Measurements from ENCODE around the gene NAXE.
"Not testable (repeated sequence)": the region's sequence is repeated elsewhere in the genome, so short reads cannot be mapped to it uniquely, and the experiment has no call there.

NAXE gene

DNA sequence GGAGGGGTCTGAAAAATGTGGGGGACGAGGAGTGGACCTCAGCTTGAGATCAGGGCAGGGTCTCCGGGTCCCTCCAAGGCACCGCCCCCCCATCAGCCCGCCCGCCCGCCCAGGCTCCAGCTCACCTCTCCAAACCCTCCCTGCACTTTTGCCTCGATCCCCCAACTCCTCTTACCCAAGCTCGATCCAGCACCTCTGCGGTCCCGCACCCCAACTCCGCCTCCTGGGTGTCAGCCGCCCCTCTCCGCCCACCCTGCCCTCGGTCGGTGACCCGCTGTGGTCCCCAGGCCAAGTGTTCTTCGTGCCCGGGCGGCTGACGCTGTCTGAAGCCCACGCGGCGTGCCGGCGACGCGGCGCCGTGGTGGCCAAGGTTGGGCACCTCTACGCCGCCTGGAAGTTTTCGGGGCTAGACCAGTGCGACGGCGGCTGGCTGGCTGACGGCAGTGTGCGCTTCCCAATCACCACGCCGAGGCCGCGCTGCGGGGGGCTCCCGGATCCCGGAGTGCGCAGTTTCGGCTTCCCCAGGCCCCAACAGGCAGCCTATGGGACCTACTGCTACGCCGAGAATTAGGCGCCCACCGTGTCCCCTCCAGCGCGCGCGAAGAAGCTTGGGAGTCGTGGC, 33.3 kb downstream of the NAXE start:
- DNase-seq, result no peak

DNA sequence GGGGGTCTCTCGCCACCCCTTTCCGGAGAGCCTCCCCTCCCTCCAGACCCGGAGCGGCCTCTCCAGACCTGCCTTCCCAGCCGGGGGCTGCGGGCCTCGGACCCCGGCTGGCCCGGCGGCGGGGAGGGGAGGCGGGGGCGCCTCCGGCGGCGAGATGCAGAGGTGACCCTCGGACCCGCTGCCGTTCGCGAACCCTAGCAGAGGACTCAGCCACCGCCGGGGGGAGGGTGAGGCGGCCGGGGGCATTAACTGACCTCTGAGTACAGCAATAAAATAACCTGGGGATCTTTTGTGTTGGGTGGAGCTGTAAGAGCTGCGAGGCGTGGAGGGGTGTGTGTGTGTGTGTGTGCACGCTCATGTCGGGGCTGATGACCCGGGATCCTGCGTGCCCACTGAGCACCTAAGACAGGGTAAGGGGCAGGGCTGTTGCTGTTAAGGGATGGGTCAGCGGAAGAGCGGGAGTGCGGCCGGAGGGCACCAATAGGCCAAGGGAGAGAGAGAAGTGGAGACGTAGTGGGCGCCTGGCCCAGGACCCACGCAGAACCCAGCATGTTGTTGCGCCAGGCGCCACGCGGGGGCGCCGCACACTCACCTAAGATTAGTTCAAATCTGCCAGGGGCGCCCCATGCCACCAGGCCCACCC, 34.0 kb downstream of the NAXE start:
- DNase-seq, result peak; percentile 35

DNA sequence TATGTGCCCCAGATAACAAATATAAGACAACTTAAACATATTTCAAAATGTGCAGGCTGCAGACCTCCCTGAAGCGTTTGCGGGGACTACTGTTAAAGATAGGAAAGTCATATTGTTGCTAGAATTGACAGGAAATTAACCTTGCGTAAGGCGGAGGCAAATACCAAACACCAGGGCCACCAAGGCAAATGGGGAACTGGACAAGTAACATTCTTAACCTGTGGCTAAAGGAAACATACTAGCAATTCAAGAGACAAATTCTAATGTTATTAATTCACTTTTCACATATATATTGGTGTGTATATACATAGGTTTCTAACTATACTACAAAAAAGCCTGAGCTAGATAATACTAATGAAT, 34.5 kb downstream of the NAXE start:
- DNase-seq, result no peak

DNA sequence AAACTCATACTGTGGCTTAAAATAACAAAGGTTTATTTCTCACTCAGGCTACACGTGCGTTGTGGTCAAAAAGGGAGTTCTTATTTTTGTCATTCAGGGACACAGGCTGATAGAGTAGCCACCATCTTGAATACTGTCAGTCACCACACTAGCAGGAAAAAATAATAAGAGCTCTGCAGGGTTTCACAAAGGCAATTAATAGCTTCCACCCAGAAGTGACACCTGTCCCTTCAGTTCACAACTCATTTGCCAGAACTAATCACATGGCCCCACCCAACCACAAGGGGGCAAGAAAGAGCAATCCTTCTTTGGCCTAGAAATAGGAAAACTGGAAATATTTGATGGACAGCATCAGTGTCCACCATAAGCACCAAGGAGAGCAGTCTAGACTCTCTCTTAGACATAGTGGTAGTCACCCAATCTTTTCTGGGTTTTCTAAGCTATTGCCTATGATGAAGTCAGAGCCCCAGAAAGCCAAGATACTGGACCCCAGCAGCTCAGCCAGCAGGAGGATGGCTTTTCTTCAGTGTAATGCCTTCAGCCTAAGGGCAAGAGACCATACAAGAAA, 35.8 kb downstream of the NAXE start:
- no peak for DNase-seq

DNA sequence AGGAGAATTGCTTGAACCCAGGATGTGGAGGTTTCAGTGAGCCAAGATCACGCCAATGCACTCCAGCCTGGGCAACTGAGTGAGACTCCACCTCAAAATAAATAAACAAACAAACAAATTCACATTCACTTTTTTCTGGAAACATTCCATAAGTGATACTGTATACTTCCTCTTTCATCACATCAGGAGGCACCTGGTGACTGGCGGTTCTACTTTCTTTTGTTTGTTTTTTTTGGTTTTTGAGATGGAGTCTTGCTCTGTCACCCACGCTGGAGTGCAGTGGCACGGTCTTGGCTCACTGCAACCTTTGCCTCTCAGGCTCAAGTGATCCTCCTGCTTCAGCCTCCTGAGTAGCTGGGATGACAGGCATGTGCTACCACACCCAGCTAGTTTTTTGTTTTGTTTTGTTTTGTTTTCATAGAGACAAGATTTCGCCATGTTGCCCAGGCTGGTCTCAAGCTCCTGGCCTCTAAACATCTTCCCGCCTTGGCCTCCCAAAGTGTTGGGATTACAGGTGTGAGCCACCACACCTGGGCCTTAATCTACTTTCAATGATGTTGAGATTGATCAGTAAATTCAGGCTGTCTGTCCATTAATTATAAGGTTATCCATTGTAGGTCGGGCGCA, 38.4 kb downstream of the NAXE start:
- DNase-seq, result no peak

DNA sequence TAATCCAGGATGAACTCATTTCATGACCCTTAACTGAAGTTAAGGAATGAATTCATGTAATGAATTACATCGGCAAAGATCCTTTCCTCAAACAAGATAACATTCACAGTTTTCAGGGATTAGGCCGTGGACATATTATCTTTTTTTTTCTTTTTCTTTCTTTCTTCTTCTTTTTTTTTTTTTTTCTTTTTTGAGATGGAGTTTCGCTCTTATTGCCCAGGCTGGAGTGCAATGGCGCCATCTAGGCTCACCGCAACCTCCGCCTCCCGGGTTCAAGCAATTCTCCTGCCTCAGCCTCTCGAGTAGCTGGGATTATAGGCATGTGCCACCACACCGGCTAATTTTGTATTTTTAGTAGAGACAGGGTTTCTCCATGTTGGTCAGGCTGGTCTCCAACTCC, 39.6 kb downstream of the NAXE start:
- not testable (repeated sequence) for DNase-seq

DNA sequence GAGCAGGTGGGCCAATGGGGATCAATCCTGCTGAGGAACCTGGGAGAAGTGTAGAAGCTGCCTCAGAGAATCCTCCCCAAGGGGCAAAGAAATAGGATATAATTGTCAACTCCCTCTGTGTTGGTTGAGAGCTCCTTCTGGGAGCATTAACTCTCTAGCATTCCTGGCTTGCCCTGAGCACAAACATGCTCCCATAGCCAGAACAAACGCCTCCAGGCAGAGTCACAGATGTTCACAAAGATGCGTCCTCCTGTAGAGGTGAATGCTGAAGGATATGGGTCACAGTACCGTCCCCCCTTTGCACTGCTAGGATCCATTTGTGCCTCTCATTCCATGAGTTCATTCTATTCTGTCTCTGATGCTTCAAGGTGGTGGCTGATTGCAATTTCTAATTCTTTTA, 40.8 kb downstream of the NAXE start:
- DNase-seq, result no peak

DNA sequence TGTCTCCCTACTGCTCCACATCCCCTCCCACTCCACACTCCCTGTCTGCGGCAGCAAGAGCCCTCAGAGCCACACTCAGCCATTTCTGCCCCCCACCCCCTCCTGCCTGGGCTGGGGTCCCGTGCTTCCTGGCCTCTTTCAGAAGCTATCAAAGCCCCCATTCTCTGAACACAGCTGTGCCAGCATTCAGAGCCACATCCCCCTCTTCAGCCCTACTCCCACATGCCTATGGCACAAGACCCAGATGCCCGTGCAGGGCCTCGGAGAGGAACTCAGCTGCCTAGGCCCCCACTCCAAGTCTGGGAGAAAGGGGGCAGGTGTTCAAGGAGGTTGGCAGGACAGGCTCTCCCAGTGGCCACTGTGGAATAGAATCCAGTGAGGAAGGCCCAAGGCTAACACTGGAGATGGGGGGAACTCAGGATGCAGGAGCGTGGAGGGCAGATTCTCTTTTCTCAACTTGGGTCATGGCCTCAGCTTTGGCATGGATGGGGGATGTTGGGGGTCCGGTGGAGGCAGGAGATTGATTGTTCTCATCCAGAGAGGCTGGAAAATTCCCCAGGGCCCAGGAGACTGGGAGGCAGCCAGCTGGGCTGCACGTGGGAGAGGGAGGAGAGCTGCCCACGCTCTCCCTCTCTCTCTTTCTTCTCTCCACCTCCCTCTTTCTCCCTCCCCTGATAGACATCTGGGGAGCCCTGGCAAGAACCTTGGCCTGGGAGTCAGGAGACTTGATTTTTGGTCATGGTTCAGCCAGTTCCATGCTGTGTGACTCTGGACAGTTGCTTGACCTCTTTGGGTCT, 46.8 kb downstream of the NAXE start:
- no peak for DNase-seq

DNA sequence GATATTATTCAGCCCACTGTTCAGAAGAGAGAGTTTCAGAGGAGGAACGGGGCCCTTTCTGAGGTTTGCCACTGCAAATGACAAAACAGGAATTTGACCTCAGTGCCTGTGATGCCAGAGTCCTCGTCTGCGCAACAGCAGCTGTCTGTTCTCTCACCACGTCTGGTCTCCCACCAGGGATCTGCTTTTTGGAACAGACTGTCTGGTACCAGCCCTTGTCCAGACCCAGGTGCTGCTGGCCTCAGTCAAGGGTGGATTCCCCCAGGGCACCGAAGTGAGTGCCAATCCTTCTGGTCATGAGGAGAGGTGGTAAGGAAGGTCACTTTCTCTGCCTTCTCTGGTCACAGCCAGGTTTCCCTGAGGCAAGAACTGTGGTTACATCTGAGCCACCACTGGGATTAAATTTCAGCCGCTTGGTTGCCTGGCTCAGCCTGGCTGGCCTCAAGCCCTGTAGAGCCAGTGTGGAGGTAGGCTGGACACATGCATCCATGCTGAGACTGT, 48.1 kb downstream of the NAXE start:
- DNase-seq, result no peak

DNA sequence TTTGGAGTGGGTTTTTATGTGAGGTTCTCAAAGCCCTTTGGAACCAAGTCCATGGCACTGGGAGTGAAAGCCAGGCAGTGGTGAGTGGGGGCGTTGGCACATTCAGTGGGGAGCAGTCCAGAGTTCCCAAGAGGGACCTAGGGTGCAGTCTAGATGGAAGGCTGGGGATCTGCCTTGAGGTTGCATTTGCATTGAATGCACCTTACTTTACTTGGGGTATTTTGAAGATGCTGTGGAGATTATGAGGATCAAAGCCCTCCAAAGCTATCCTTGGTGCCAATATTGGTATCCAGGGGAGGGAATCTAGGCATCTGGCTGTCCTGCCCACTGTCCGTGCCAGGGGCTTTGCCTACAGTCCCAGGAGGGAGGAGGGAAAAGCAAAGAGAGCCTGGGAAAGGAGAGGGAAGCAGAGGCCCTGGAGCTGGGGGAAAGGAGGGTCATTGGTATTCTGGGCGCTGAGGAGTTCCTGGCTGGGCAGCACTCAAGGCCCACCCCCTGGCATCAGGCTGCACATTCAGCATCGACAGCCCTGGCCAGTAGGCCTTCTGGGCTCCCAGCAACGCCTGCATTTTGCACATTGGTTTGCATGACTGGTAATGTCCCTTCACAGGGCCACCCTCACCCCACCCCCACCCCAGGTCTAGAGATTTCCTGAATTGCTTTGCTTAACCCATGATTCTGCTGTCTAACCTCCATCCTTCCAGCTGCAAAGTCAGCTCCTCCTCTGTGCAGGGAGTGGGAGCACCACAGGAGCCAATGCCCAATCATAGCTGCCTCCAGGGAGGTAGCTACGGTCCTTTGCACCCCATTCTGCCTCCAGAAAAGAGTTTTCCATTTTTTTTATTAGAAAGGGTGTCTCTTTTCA, 49.5 kb downstream of the NAXE start:
- no peak for DNase-seq

DNA sequence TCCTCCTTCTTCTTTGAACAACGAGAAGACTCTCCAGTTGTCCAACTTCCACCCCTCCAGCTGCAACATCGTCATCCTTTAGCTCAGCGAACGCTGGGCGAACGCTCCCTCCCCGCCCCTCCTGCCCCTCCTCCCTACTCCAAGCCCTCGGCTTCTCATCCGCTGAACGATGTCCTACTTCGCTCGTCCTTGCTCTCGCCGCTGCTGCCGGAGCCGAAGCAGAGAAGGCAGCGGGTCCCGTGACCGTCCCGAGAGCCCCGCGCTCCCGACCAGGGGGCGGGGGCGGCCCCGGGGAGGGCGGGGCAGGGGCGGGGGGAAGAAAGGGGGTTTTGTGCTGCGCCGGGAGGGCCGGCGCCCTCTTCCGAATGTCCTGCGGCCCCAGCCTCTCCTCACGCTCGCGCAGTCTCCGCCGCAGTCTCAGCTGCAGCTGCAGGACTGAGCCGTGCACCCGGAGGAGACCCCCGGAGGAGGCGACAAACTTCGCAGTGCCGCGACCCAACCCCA, 50.2 kb downstream of the NAXE start, which contains the start of gene BCAN:
BCAN (plus strand) TSS at position 357 of the 504 bp plus-strand sequence. CDS start 3,938 bp downstream, outside the sequence.
- DNase-seq, result no peak

DNA sequence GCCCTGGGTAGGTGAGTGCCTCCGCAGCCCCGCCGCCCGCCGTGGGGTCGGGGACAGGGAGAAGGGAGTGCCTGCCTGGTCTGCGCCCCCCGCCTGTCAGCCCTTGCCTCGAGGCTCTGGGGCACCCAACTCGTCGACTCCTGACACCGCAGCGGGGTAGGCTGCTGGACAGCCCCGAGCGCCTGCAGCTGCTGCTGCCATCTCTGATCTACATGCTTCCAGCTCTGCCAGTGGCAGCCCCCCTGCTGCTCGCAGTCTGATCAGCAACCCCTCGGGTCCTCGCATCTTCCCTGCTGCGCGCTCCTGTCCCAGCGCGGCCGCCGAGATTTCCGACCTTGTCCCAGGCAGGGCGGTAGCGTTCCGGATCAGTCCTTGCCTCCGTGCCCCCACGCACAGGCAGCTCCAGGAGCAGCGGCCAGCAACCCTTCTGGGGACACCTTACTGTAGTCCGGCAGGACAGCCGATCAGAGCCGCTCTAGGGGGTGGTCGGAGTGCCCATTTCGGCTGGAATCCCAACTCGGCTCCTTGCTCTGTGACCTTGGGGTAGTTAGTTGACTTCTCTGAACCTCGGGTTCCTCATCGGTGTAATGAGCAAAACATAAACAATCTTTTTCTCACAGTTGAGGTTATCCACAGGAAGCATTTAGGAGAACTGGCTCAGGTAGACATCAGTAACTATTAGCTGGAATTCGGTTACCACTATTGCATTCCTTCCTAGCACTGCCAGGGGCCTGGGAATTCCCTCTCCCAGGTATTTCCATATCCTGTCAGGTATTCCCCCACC, 50.9 kb downstream of the NAXE start:
- no peak for DNase-seq

DNA sequence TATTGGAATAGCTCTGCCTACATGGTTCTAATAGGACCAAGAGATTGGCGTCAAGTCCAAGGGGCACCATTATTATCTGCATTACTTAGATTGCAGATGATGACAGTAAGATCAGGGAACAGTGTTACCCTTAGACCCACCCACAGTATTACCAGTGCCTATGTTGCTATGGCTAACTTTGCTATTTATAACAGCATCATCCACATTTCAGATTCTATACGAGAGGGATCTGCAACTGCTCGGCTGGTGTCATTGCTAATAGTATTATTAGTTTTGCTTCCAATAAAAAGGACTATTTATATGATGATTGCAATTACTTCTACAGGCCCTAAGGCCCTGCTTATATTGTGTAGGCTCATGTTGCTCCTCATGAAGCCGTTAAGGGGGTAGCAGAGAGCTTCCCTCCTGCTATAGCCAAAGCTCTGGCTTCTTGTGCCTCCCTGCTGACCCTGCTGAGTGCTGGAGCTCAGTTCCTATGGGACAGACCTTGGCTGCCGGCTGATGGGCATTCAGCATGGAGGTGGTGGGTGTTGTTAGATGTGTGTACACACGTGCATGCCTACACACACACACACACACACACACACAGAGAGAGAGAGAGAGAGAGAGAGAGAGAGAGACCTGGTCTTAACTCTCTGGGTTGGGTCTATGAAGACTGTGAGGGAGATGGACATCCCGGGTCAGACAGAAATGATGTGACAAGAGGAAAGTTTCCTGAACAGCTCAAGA, 51.6 kb downstream of the NAXE start:
- DNase-seq, result no peak

DNA sequence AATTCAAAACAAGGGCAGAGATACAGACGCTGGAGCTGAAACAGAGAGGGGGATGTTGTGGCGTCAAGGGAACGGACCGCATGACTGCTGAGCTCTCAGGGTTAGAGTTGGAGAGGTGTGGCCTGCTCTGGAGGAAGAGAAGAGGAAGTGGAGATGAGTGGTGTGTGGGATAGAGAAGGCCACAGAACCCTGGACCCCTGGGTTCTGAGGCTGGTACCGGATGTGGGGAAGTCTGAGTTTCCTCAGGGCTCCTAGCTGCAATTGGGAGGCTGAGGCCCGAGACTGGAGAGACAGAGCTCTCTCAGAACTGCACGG, 52.2 kb downstream of the NAXE start:
- peak; percentile 85 for DNase-seq
